KG1 (cell line): ENCODE measurements around the gene SH3TC2.

Experiments
- DNase-seq: peaks from one replicate; lab custom pipeline; 2025; lab: John Stamatoyannopoulos, UW

SH3TC2 gene

DNA sequence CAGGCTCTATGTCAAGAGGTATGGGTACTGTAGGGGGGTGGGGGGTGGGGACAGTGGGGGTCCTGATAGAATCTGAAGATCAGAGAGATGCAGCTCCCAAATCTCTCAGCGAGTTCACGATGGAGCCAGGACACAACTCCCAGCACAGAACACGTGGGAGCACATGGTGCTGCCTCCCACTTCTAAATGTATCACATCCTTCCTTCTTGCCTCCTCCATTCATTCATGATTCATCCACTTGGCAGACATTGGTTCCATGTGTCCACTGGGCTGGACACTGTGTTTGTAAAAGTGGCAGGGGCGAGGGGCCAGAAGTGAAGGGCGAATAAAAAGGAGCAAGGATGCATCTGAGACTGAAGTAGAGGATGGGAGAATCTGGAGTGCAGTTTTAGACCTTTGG, 33.9 kb downstream of the SH3TC2 start:
- DNase-seq = no peak

DNA sequence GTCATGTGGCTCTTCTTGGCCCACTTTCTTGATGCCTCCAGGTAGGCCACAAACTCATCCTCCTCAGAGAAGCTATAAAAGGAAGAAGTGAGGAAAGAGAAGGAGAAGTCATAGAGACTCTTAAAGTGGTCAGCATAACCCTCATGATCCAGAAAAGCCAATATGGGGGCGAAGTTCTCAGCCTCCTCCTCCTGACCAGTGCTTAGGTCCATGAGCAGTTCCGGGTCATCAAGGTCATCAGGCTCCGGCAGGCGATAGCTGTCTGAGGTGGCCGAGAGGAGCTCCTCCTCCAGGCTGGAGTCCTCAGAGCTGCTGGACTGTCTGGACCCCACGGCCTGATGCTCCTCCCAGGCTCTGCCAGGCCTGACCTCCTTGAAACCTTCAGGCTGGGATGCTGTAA, 34.7 kb downstream of the SH3TC2 start:
- DNase-seq = no peak

DNA sequence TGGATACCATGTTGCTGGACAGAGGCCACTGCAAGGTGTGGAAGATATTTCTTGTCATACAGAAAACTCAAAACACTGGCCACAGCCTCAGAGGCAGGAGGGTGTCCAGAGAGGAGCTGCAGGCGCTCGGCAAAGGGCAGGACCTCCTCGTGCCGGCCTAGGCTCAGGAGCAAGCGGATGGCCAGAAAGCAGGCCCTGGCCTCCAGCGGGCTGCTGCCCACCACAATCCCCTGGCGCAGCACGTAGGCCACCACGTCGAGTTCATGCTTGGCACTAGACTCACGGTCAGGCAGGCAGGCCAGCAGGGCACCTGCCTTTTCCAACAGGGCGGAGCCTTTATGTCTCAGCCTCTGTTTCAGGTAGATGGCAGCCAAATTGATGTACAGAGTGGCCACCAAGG, 35.2 kb downstream of the SH3TC2 start:
- no peak for DNase-seq

DNA sequence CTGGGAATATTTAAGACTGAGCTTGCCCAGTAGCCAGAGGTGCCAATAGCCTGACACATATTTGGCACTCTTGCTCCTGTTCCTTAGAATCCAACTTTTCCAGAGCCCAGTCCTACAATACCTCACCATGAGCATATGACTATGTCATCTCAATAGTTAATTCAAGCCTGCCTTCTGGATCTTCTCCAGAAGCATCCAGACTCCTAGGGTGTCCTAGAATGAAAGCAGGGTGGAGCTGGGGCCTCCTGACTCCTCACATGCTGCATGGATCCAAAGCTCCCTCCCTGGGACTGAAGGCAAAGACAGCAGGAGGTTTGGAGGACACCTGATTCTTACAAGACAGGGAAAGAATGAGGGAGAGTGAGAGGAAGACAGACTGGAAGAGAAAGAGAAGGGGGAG, 37.9 kb downstream of the SH3TC2 start:
- DNase-seq = no peak

DNA sequence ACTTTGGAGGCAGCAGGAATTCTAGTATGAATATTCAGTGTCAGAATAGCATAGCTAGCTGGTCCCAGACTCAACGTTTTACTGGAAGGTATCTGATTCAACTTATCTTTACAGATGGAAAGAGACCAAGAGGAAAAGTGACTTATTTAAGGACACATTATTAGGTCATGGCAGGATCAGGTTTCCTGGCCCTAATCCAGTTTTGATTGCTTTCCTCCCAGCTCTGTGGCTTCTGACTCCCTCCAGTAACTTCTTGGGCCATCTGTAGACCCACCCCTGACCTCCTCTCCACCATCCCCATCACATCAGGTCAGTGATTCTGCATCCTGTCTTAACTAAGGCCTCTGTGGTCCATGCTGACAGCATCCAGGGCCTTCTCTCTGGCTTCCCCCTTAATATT, 38.4 kb downstream of the SH3TC2 start:
- DNase-seq = no peak

DNA sequence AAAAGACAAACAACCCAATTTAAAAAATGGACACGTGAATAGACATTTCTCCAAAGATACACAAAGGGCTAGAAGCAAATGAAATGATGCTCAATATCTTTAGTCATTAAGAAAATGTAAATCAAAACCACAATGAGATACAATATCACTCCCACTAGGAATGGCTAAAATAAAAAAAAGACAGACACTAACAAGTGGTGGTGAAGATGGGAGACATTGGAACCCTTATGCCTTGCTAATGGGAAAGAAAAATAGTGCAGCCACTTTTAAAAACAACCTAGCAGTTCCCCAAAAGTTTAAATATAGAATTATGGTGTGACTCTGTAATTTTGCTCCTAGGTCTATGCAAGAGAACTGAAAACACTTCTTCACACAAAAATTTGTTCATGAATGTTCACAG, 40.7 kb downstream of the SH3TC2 start:
- no peak for DNase-seq

DNA sequence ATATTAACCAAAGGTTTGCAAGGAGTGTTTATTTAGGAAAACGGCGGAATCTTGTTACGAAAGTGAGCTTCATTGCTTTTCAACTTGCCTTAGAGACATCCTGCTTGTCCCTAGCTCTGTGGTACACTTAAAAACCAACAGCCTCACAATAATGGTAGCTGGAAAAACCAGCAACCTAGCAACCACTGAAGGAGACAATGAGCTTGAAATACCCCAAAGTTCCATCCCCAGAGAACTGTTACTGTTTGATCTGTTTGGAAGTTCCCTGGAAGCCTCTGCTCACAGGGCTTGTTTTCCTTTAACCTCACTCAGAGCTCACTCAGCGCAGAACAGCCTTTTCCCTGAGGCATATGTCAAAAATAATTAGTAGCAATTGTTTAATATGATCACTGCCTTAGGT, 43.2 kb downstream of the SH3TC2 start:
- DNase-seq = no peak

DNA sequence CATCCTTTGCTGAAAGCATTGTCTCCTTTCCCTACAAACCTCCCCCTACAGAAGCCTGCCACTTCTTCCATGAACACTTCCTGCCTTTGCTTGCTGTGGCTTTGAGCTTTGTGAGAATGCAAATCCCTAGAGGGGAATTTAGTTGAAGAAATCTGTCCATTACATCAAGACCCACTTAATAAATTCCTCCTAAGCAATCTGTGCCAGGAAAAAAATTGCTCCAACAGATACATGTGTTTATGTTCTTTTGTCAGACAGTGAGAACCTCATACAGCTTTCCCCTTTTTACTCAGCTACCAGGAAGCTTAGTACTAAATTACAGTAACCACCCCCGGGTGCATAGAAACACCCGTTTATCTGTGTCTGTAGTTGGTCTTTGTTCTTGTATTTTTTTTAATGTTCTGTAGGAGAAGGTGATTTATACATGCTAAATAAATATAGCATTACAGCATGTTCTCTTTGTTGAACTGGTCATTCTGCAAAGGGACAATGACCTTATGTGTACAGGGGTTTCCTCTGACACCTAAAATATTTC, 43.9 kb downstream of the SH3TC2 start:
- DNase-seq = no peak

DNA sequence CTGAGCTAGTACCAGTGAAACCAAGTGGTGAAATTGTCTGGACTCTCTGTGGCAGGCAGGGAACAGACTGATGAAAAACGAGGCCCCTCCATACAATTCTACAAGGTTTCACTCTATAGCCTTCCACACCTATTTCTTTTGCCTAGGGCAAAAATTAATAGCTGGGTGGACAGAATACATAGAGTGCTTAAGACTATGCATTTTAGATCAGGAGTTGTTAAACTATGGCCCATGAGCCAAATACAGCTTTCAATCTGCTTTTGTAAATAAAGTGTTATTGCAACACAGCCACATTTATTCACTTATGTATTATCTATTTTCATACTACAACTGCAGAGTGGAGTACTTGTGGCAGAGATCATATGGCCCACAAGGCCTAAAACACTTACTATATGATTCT, 45.2 kb downstream of the SH3TC2 start:
- no peak for DNase-seq

DNA sequence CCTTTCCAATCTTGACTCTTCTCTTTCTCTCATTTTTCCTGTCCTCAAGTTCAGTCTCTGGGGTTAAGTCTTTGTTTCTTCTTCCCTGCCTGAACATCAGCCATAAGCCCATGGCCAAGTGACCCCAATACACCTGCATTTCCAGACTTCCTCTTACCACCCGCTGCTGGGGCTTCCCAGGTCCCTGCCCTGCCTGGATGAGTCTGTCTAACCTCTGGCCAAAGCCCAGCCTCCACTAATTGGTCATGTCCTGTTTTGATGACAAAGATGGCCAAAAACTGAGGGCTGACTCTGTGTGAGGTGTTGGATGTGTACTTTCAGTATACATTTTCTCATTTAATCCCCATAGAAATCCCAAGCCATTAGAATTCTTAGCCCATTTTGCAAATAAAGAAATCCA, 47.3 kb downstream of the SH3TC2 start:
- DNase-seq = no peak

DNA sequence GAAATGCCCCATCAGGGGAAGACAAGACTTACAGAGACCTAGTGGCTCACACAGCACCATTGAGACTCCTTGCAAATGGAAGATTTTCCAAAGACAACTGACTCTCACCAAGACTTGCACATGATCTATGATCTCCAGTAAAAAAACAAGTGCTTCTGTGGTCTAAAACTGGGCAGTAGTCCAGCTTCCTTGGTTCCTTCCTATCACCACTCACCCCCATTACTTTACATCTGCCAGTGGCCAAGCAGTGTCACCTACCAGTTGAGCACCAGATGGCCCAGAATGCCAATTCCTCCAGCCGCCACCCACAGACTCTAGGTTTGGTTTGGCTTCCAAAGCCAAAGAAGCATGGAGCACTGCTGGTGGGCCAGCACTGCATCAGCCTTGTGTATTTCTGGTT, 47.7 kb downstream of the SH3TC2 start:
- no peak for DNase-seq

DNA sequence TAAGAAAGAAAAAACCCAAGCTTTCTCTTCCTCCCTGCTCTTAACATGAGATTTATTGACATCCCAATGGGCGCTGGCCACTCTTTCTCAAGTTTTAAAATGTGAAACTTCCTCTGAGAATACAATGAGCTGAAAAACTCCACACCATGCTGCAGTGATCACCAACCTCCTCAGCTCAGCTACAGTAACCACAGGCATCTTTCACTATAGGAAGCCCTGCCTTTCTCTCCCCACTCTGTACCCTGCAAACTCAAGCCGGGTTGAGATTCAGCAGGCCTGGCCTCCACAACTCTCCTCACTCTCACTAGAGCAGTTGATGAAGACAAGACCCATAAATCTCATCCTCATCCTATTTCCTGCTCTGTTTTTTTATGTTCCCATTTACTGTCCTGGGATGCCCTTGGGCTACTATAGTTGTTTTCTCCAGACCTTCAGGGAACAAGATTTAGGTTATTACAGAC, 48.3 kb downstream of the SH3TC2 start:
- DNase-seq = no peak

DNA sequence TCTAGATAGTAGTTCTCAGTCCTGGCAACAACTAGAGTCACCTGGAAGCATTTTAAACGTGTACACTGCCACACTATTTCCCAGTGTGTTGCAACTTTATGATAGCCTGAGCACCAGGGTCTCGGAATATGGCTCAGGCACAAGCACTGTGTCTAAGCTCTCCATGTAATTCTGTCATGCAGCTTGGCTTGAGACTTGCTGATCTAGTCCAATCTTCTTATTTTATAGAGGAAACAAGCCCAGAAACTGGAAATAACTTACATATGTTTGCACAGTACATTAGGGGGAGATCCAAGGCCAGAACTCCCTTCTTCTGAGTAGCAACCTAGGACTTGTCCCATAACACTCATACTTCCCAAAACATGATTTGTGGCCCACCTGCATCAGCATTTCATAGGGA, 49.1 kb downstream of the SH3TC2 start:
- DNase-seq = no peak

DNA sequence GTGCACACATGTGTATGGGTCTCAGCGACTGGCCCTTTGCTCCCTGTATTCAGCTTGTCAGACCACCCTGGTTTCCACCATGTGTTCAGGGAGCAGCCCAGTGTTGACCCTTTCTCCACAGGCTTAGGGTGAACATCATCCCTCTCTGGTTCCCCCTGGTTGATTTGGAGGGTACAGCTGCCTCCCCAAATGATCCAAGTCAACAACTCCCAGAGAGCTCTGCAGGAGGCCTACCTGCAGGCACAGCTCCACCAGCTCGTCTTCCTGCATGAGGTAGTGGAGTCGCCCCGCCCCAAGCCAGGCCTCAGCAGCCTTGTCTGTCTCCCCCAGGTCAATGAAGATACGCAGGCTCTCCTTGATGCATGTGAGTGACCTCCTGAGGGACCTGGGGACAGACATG, 50.5 kb downstream of the SH3TC2 start:
- DNase-seq = no peak

DNA sequence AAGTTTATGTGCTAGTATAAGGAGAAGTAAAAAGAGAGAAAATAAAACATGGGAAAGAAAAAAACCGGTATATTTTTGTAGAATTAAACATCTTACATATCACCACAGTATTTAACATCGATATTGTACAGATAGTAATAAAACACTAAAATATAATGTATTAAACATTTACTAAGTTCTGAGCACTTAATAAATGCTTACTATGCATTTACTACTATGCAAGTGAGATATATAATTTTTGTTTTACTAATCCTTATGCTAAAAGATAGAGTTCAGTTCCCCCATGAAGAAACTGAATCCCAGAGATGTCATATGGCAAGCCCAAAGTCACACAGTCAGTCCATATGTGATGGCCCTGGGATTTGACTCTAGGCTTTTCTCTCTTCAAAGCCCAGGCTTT, 51.1 kb downstream of the SH3TC2 start:
- no peak for DNase-seq

DNA sequence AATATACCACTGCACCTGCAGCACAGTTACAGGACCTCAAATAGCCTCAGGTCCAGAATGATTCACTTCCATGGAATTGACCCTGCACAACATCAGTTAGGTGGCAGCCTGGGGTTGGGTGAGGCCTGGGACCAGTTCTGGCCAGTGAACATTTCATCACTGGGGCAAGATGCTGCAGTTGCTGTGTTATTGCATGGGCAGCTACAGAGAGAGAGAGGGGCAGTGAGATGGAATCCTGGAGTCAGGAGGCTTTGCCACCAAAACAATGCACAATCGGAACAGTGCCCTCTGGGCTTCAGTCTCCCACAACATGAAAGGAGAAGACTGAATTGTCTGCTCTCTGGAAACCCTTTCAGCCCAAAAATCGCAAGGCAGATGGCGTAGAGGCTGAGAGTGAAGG, 51.8 kb downstream of the SH3TC2 start:
- DNase-seq = no peak

DNA sequence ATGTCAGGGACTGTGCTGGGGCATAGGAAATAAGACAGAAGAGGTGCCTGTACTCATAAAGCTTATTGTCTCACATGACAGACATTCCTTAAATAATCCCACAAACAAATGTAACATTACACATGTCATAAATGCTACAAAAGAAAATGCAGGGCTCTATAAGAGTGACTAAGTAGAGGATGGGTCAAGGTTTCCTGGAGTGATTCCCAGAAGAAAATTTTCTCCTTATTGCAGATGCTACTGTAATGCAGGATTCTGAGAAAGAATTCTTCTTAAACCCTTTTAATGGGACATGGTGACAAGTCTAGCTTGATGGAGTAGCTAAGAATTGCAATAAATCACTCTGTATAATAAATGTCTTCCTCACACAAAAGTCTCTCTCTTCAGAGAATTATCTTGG, 55.7 kb downstream of the SH3TC2 start:
- no peak for DNase-seq

DNA sequence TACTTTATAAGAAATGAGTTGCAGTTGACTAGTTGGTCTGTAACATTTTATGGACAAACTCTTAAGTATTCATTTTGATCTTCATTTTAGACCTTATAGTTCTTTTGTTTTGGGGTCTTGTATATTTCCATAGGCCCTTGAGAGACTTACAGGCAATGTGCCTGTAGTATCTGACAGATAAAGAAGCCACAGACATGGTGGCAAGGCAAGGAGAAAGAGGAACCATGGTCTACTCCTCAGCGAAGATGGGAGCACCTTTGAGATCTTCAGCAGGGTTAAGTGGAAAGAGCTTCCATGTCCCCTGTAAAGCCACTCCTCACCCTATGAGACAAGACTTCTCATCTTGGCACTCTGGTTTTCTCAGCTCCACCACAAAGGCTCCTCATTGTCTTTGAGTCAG, 56.4 kb downstream of the SH3TC2 start:
- DNase-seq = no peak

DNA sequence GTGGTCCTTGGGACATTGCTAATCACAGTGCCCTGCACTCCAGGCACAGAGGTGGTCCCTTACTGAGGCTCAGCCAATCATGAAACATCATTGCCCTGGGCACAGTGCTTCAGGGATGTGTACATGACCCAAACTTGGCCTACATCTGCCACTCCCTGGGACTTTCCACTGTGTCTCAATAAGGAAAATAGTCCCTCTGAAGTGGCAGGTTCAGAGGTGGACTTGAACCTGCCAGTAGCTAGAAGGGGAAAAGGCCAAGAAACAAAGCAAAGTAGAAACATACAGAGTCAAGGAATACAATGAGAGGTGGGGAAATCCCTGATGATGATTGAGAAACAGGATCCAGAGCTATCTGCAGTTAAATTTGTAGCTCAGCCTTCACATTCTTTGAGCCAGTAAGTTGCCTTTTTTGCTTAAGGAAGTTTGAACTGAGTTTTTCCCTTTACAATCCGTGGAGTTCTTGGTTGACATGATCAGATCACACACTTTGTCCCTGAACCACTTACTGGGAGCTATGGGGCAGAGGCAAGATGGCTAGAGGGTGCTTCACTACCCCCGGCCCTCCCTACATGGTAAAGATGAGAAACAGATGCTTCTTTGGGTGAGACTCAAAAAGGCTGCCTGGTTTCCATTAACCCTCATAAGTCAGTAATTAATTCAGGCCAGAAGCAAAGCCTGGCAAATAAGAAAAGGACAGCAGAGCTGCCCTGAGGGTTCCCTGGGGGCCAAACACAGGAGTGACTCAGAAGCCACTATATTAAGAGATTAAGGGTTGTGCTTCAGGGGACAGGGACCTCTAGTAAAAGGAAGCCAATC, 57.6 kb downstream of the SH3TC2 start:
- no peak for DNase-seq

DNA sequence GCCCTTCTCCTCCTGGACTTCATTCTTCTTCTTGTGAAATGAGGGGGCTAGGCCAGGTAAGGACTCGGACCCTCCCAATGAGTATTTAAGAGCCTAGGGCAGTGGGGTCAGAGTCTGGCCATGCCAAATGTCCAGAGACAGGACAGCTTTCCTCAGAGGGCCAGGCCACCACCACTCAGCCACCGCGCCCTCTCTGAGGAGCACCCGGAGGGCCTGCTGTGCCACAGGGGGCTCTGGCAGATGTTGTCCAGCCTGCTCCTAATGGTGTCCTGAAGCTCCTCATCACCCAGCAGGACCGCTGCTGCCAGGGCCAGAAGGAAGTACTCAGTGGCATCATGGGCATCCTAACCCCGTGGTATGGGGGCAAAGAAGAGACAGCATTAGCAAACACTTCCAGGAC, 58.3 kb downstream of the SH3TC2 start:
- DNase-seq = no peak

DNA sequence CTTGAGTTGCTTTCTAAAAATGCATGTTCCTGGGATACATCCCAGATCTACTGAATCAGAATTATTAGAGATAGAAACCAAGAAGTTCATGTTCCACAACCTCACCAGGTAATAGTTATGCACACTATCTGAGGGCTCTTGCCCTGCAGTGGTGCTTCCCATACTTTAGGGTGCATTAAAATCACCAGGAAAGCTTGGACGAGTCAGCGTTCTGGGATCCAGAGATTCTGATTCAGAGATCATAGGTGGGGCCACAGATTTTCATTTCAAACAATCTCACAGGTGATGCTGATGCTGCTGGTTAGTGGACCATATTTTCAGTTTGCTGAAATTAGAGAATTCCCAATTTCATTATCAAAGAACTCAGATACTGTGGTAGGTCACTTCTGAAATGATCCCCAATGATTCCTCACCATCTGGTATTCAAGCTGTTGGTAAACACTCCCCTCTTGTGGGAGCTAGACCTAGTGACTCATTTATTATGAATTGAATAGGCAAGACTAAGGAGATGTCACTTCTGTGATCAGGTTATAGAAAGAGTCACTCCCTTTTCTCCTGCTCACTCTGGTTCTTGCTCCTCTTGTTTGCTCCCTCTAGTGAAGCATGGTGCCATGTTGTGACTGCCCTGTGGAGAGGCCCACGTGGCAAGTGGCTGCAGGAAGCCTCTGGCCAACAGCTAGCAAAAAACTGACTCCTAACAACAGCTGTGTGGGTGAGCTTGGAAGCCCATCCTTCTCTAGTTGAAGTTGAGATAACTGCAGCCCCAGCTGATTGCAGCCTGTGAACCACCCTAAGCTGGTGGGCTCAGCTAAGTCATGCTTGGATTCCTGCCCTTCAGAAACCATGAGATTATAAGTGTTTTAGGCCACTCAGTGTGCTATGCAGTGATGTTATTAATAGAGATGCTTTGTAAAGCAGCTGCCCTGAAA, 59.8 kb downstream of the SH3TC2 start:
- no peak for DNase-seq

DNA sequence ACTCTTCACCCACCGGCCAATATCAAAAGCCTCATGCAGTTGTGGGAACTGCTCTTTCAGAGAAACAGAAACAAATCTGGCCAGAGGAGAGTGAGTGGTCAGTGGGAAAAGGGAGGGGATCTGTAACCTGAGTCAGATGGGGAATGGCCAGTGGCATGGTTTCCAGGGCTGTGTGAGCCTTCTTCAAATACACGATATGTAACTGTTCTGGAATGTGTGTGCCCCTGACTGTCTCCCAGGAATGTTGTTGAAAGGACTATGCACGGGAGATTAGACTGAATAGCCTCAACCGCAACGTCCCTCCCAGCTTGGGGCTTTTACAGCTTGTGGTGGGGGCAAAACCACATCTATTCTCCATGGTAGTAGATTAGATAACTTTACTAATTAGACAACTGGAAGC, 60.8 kb downstream of the SH3TC2 start:
- DNase-seq = no peak

DNA sequence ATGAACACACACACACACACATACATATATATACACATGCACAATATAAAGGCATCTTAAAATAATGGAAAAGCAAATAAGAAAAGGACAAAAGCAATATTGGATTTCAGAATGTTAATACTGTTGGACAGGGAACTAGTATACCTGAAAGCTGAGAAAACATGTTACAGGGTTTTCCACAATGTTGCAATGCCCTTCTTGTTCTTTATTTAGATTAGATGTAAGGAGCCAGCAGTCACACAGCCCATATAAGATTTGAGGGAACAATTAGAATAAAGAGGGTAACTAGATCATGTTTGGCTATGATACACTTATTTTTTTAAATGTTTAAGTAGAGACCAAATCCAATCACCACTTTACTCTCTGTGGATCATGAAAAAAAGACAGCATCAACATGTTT, 61.7 kb downstream of the SH3TC2 start:
- DNase-seq = no peak
